HEK293 (cell line): ENCODE results near the gene LYPD6B.

ENCODE experiments used
- CTCF ChIA-PET: fragments of 350-600 bp; formaldehyde crosslinking; extraction: SDS; loops from one replicate; lab custom pipeline; 2021; ENCODE audit warnings: antibody characterized with exemption; lab: Yijun Ruan, JAX
- POLR2A ChIA-PET: fragments of 300-600 bp; formaldehyde crosslinking; extraction: SDS; loops from one replicate; lab custom pipeline; 2020; ENCODE audit warnings: antibody characterized with exemption, inconsistent platforms; lab: Yijun Ruan, JAX
- H3K27ac ChIP-seq: fragments of 200-500 bp; sonication (Bioruptor generic); 2 replicates; pipeline ENCODE4 v1.5.1; 2014; ENCODE audit warnings: low read depth, low read length, control low read depth, inconsistent platforms; ENCODE audit errors: extremely low read depth
- H3K36me3 ChIP-seq, 2 experiments: fragments of 200-500 bp in 1 of 2; sonication (Bioruptor generic) in 1 of 2; 1 replicate in 1 of 2; 2 replicates in 1 of 2; pipeline ENCODE4 v1.5.1; 2014 to 2017; ENCODE audit warnings: inconsistent platforms in 2 of 2, low read length in 2 of 2; ENCODE audit not compliant: control insufficient read depth in 2 of 2, insufficient read depth in 1 of 2
- H3K4me1 ChIP-seq: fragments of 200-500 bp; sonication (Bioruptor generic); 2 replicates; pipeline ENCODE4 v1.5.1; 2014; ENCODE audit warnings: mild to moderate bottlenecking, low read length, inconsistent platforms; ENCODE audit not compliant: control insufficient read depth, insufficient read depth
- H3K4me3 ChIP-seq: 2 replicates; pipeline ENCODE4 v1.5.1; 2011; ENCODE audit warnings: low read depth, mild to moderate bottlenecking, control low read depth, low read length, moderate library complexity
- H3K9me3 ChIP-seq: fragments of 200-500 bp; sonication (Bioruptor generic); 2 replicates; pipeline ENCODE4 v1.5.1; 2014; ENCODE audit warnings: low read depth, low read length, inconsistent platforms; ENCODE audit not compliant: control insufficient read depth, insufficient read depth
- BCL11B ChIP-seq: fragments of 450-650 bp; formaldehyde crosslinking; IDR thresholded peaks from 2 replicates; pipeline ENCODE4 v1.5.1; 2016; ENCODE audit warnings: low read depth, missing biosample characterization, missing genetic modification characterization
- EGR2 ChIP-seq: fragments of 450-650 bp; formaldehyde crosslinking; IDR thresholded peaks from 2 replicates; pipeline ENCODE4 v1.5.1; 2016; ENCODE audit warnings: low read depth, missing biosample characterization, missing genetic modification characterization
- GLI2 ChIP-seq: fragments of 450-650 bp; formaldehyde crosslinking; IDR thresholded peaks from 2 replicates; pipeline ENCODE4; 2017; ENCODE audit warnings: missing biosample characterization, missing genetic modification characterization, low read depth, borderline replicate concordance
- SCRT2 ChIP-seq: fragments of 450-650 bp; formaldehyde crosslinking; IDR thresholded peaks from 2 replicates; pipeline ENCODE4 v1.5.1; 2016; ENCODE audit warnings: missing biosample characterization, missing genetic modification characterization
- SP7 ChIP-seq: fragments of 450-650 bp; formaldehyde crosslinking; IDR thresholded peaks from 2 replicates; pipeline ENCODE4 v1.5.1; 2016; ENCODE audit warnings: missing biosample characterization, missing genetic modification characterization
- YY1 ChIP-seq: fragments of 450-650 bp; formaldehyde crosslinking; IDR thresholded peaks from 2 replicates; pipeline ENCODE4 v1.5.1; 2018; ENCODE audit warnings: missing biosample characterization, missing genetic modification characterization
- ZBTB17 ChIP-seq: fragments of 450-650 bp; formaldehyde crosslinking; IDR thresholded peaks from 2 replicates; pipeline ENCODE4 v1.5.1; 2016; ENCODE audit warnings: missing biosample characterization, missing genetic modification characterization
- ZIC2 ChIP-seq: fragments of 450-650 bp; formaldehyde crosslinking; IDR thresholded peaks from 2 replicates; pipeline ENCODE4 v1.5.1; 2016; ENCODE audit warnings: missing biosample characterization, missing genetic modification characterization
- ZNF121 ChIP-seq: fragments of 450-650 bp; formaldehyde crosslinking; IDR thresholded peaks from 2 replicates; pipeline ENCODE4 v1.5.1; 2016; ENCODE audit warnings: missing biosample characterization, missing genetic modification characterization
- ZNF174 ChIP-seq: fragments of 450-650 bp; formaldehyde crosslinking; IDR thresholded peaks from 2 replicates; pipeline ENCODE4 v1.5.0; 2017; ENCODE audit warnings: missing biosample characterization, mild to moderate bottlenecking, missing genetic modification characterization
- ZNF202 ChIP-seq: fragments of 450-650 bp; formaldehyde crosslinking; IDR thresholded peaks from 2 replicates; pipeline ENCODE4 v1.5.1; 2016; ENCODE audit warnings: missing biosample characterization, missing genetic modification characterization, borderline replicate concordance
- ZNF629 ChIP-seq: fragments of 450-650 bp; formaldehyde crosslinking; IDR thresholded peaks from 2 replicates; pipeline ENCODE4 v1.5.1; 2017; ENCODE audit warnings: missing biosample characterization, missing genetic modification characterization
- ZNF660 ChIP-seq: fragments of 450-650 bp; IDR thresholded peaks from 2 replicates; pipeline ENCODE4 v1.5.1; 2018; ENCODE audit warnings: missing biosample characterization, mild to moderate bottlenecking, missing genetic modification characterization
- ZNF707 ChIP-seq: fragments of 450-650 bp; formaldehyde crosslinking; IDR thresholded peaks from 2 replicates; pipeline ENCODE4 v1.5.1; 2016; ENCODE audit warnings: missing biosample characterization, missing genetic modification characterization
- ZNF791 ChIP-seq: fragments of 450-650 bp; formaldehyde crosslinking; IDR thresholded peaks from 2 replicates; pipeline ENCODE4 v1.5.1; 2016; ENCODE audit warnings: missing biosample characterization, missing genetic modification characterization
- ZNF837 ChIP-seq: fragments of 450-650 bp; formaldehyde crosslinking; IDR thresholded peaks from 2 replicates; pipeline ENCODE4 v1.5.1; 2016; ENCODE audit warnings: missing biosample characterization, missing genetic modification characterization
- TF ChIP-seq, protein P1 (sequence below): fragments of 450-650 bp; formaldehyde crosslinking; IDR thresholded peaks from 2 replicates; pipeline ENCODE4 v1.5.1; 2017; ENCODE audit warnings: missing biosample characterization, mild to moderate bottlenecking, missing genetic modification characterization, moderate library complexity
- TF ChIP-seq, protein P2 (sequence below): fragments of 450-650 bp; formaldehyde crosslinking; IDR thresholded peaks from 2 replicates; pipeline ENCODE4 v1.5.1; 2017; ENCODE audit warnings: missing biosample characterization, missing genetic modification characterization
- TF ChIP-seq, protein P3 (sequence below): fragments of 450-650 bp; formaldehyde crosslinking; IDR thresholded peaks from 2 replicates; pipeline ENCODE4 v1.5.1; 2017; ENCODE audit warnings: missing biosample characterization, missing genetic modification characterization

The LYPD6B gene

DNA sequence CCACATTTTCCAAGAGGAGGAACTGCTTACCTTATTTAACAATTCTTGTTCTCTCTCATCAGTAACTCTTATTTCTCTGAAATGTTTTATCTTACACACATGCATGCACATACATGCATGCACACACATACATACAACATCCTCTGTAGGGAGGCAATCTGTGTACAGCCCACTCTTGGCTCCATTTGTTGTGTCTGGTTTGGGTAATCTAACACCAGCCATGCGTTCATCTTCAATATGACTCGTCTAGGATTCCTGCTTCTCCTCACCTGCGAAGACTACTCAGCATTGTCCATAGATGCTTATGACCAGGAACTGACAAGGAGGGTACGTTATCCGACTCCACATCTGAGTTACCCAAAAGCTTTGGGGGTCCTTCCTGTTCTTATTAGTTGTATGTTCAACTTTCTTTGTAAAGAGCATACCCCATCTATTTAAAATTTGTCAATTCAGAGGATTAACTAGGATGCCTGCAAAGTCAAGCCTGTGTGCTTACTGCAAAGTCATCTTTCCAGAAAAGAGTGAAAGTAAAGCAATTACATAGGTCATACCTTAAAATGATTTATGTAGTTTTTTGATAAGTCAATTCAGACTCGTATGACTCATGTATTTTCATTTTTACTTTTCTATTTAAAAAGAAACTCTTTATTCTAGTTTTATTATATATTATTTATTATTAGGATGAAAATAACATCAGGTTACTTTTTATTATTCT, 18.2 kb downstream of the LYPD6B start:
- H3K4me3 ChIP-seq: no peak overlapping the region
- POLR2A ChIA-PET: no interaction called here
- TF ChIP-seq ZNF202 (tag by site-specific recombination) (no peak), ZBTB17 (peak; percentile 90), ZNF174 (no peak)
- TF ChIP-seq, protein P1, sequence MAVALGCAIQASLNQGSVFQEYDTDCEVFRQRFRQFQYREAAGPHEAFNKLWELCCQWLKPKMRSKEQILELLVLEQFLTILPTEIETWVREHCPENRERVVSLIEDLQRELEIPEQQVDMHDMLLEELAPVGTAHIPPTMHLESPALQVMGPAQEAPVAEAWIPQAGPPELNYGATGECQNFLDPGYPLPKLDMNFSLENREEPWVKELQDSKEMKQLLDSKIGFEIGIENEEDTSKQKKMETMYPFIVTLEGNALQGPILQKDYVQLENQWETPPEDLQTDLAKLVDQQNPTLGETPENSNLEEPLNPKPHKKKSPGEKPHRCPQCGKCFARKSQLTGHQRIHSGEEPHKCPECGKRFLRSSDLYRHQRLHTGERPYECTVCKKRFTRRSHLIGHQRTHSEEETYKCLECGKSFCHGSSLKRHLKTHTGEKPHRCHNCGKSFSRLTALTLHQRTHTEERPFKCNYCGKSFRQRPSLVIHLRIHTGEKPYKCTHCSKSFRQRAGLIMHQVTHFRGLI (tag by site-specific recombination): no peak
- H3K27ac ChIP-seq: no peak overlapping the region
- peaks cover 3% of the 10 kb centered on the region; the same call in 1 of the 2 replicates for H3K4me1 ChIP-seq
- CTCF ChIA-PET: interaction anchor here (0.6 kb wide), 1 partner anchor 208 kb away, joined by 5 read pairs; no protein-coding TSS in a partner anchor
- no peaks in the 10 kb centered on the region for H3K9me3 ChIP-seq
- H3K36me3 ChIP-seq: no peaks in the 10 kb centered on the region

DNA sequence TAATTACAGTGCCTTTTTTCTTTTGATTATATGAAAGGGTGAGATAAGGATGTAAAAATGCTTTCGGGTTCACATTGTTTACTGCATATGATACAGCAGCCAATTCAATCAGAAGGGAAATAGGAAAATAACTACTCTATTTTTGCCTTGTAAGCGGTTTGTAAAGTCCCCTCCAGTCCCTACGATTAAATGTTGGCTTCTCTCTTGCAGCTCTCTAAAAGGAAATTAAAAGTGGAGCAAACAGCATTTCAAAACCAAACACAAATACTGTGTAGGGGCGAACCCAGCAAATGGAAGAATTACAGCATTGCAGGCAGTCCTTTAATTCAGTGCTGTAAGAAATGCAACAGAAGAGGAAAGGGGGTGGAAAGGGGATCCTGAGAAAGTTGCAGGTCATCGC, 18.9 kb downstream of the LYPD6B start:
- no peaks in the 10 kb centered on the region for H3K36me3 ChIP-seq
- no peak overlapping the region for H3K4me3 ChIP-seq
- no peaks in the 10 kb centered on the region for H3K9me3 ChIP-seq
- POLR2A ChIA-PET: no interaction called here
- CTCF ChIA-PET: interaction anchor here (0.6 kb wide), 1 partner anchor 209 kb away, joined by 5 read pairs; no protein-coding TSS in a partner anchor
- peaks cover 3% of the 10 kb centered on the region; the same call in 1 of the 2 replicates for H3K4me1 ChIP-seq
- TF ChIP-seq ZNF660 (tag by site-specific recombination) (no peak), ZIC2 (tag by site-specific recombination) (no peak), EGR2 (no peak), ZNF791 (tag by site-specific recombination) (no peak), GLI2 (no peak), ZNF837 (tag by site-specific recombination) (no peak), YY1 (tag by site-specific recombination) (no peak), BCL11B (tag by site-specific recombination) (no peak)
- TF ChIP-seq, protein P2, sequence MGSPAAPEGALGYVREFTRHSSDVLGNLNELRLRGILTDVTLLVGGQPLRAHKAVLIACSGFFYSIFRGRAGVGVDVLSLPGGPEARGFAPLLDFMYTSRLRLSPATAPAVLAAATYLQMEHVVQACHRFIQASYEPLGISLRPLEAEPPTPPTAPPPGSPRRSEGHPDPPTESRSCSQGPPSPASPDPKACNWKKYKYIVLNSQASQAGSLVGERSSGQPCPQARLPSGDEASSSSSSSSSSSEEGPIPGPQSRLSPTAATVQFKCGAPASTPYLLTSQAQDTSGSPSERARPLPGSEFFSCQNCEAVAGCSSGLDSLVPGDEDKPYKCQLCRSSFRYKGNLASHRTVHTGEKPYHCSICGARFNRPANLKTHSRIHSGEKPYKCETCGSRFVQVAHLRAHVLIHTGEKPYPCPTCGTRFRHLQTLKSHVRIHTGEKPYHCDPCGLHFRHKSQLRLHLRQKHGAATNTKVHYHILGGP (tag by site-specific recombination): no peak
- H3K27ac ChIP-seq: no peak overlapping the region

DNA sequence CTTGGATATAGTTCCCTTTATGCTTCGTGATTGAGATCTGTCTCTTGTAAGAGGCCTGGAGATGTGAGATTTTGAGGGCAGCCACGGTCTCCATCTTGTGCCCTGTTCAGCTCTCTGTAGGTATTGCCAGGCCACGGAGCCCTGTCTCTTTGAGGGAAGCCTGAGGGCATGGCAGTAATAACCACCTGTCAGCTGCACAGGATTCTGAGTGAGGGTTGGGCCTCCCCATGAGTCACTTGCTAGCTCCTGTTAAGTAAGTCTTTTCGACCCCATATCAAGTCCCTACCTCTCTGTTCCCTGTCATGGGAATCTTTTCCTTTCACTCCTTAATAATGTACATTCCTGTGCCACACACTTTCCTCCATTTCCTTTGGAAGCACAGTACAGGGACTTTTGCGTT, 20.4 kb downstream of the LYPD6B start:
- Histone ChIP-seq H3K4me3 (no peak overlapping the region), H3K4me1 (peaks cover 14% of the 10 kb centered on the region), H3K27ac (no peak overlapping the region), H3K36me3 (no peaks in the 10 kb centered on the region), H3K9me3 (no peaks in the 10 kb centered on the region)
- ChIA-PET CTCF (interaction anchor here (0.5 to 1.0 kb wide), 2 partner anchors 270 to 499 kb away, joined by 3 read pairs; no protein-coding TSS in a partner anchor), POLR2A (no interaction called here)
- TF ChIP-seq ZNF707 (tag by site-specific recombination): no peak
- TF ChIP-seq, protein P3, sequence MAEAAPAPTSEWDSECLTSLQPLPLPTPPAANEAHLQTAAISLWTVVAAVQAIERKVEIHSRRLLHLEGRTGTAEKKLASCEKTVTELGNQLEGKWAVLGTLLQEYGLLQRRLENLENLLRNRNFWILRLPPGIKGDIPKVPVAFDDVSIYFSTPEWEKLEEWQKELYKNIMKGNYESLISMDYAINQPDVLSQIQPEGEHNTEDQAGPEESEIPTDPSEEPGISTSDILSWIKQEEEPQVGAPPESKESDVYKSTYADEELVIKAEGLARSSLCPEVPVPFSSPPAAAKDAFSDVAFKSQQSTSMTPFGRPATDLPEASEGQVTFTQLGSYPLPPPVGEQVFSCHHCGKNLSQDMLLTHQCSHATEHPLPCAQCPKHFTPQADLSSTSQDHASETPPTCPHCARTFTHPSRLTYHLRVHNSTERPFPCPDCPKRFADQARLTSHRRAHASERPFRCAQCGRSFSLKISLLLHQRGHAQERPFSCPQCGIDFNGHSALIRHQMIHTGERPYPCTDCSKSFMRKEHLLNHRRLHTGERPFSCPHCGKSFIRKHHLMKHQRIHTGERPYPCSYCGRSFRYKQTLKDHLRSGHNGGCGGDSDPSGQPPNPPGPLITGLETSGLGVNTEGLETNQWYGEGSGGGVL (tag by site-specific recombination): no peak
- 0 out of 2 replicates have a peak, but pooled peaks have one; percentile 16 for TF ChIP-seq SP7 (tag by site-specific recombination)
- TF ChIP-seq ZNF121: no peak
- no peak for TF ChIP-seq ZNF629 (tag by site-specific recombination)
- TF ChIP-seq SCRT2 (tag by site-specific recombination): peak; percentile 48; the same call in 1 of the 2 replicates
